ENCODE results near the gene GCSH.

The GCSH gene

GRCh38 chr16:81040131-81040530 lies 56.1 kb downstream of the GCSH start:
- no peak for DNase-seq

DNA sequence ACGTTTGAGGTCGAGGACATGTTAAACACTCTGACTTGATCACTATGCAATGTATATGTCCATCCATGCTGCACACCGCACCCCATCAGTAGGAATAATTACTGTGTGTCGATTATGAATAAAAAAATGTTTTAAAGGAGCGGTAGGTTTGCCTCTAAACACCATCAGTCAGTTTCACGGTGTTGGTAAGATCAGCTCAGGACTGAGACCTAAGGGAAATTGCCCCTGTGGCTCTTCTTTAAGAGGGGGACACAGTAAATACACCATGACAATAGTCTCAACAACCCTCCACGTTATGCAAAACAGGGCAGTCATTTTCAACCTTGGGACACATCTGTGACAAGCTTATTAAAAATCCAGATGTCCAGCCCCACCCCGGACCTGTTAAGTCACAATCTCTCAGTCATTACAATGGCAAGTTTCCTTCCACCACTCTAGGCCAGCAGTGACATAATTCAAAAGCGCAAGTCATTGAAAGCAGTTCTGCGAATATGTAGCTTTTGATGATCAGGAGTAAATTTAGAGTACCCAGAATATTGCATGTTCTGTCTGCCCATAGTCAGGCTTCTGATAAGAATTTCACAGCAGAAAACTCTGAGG lies 59.3 kb downstream of the GCSH start:
- no peak for DNase-seq

GRCh38 chr16:81035975-81036750 lies 60.0 kb downstream of the GCSH start:
- no peak for DNase-seq

- peak; percentile 17 for DNase-seq
Observed at GRCh38 chr16:81035398-81035974, 60.7 kb downstream of the GCSH start, which contains the start of gene ATMIN. TSS of gene ATMIN (plus strand) at chr16:81035842. CDS start at chr16:81035871, 29 bp downstream.
